CD14-positive monocyte (primary cell): Measurements from ENCODE around the gene EN2. TPM values are rescaled to one million over a fixed set of nuclear protein-coding genes. Genes with fewer than 3 reads are reported as not detected.

Experiments
- DNase-seq, 3 donors: peaks; one replicate each; pipeline ENCODE4 v3.0.0-alpha.2; 2011 to 2022
- H2AFZ ChIP-seq: 2 replicates; pipeline ENCODE4 v1.6.0; 2012; ENCODE audit warnings: mild to moderate bottlenecking, low read depth, low read length, inconsistent platforms; ENCODE audit not compliant: insufficient read depth, poor library complexity, severe bottlenecking
- H3K27ac ChIP-seq, 2 donors: 1 replicate in 1 of 2; 2 replicates in 1 of 2; pipeline ENCODE4 v1.5.1; 2012 to 2013; ENCODE audit warnings: low read length in 2 of 2, control low read depth in 1 of 2, inconsistent platforms in 1 of 2, low read depth in 1 of 2, mild to moderate bottlenecking in 1 of 2
- H3K27me3 ChIP-seq, 2 donors: one replicate each; pipeline versions ENCODE4 v1.6.0 to v1.6.1; 2011 to 2013; ENCODE audit warnings: low read length in 2 of 2; ENCODE audit not compliant: control insufficient read depth in 2 of 2, insufficient read depth in 2 of 2
- H3K36me3 ChIP-seq, 2 donors: replicated peaks in 1 of 2; 1 replicate in 1 of 2; 2 replicates in 1 of 2; pipeline versions ENCODE4 v1.5.1 to v1.6.1; 2012 to 2013; ENCODE audit warnings: low read length in 2 of 2, control low read depth in 1 of 2, inconsistent platforms in 1 of 2, mild to moderate bottlenecking in 1 of 2; ENCODE audit not compliant: insufficient read depth in 2 of 2, control insufficient read depth in 1 of 2
- H3K4me1 ChIP-seq, 2 donors: 1 replicate in 1 of 2; 2 replicates in 1 of 2; pipeline versions ENCODE4 v1.5.1 to v1.6.1; 2012 to 2013; ENCODE audit warnings: low read length in 2 of 2, control low read depth in 1 of 2, inconsistent platforms in 1 of 2, mild to moderate bottlenecking in 1 of 2, moderate library complexity in 1 of 2; ENCODE audit not compliant: insufficient read depth in 2 of 2, control insufficient read depth in 1 of 2
- H3K4me2 ChIP-seq: replicated peaks from 2 replicates; pipeline ENCODE3; 2012; ENCODE audit warnings: low read length, moderate library complexity, mild to moderate bottlenecking; ENCODE audit not compliant: poor library complexity, severe bottlenecking; ENCODE audit errors: extremely low read depth
- H3K4me3 ChIP-seq, 3 experiments: fragments of 200-600 bp in 1 of 3; sonication (generic) in 1 of 3; replicated peaks in 1 of 3; 1 replicate in 2 of 3; 2 replicates in 1 of 3; pipeline ENCODE4 v1.5.1; 2011 to 2013; ENCODE audit warnings: low read length in 3 of 3, mild to moderate bottlenecking in 3 of 3, control low read depth in 2 of 3, low read depth in 2 of 3, inconsistent platforms in 1 of 3, moderate library complexity in 1 of 3
- H3K79me2 ChIP-seq: 2 replicates; pipeline ENCODE4 v1.6.0; 2012; ENCODE audit warnings: mild to moderate bottlenecking, control low read depth, inconsistent platforms, low read length, moderate library complexity; ENCODE audit not compliant: insufficient read depth
- H3K9ac ChIP-seq: 2 replicates; pipeline ENCODE4 v1.6.0; 2017; ENCODE audit warnings: low read length, mild to moderate bottlenecking; ENCODE audit not compliant: insufficient read depth, poor library complexity, severe bottlenecking
- H3K9me3 ChIP-seq, 2 donors: replicated peaks in 1 of 2; 1 replicate in 1 of 2; 2 replicates in 1 of 2; pipeline versions ENCODE4 v1.5.1 to v1.6.1; 2012 to 2013; ENCODE audit warnings: low read length in 2 of 2, control low read depth in 1 of 2; ENCODE audit not compliant: control insufficient read depth in 1 of 2, insufficient read depth in 1 of 2
- H4K20me1 ChIP-seq: 2 replicates; pipeline ENCODE4 v1.6.0; 2012; ENCODE audit warnings: mild to moderate bottlenecking, low read length, control low read depth, moderate library complexity; ENCODE audit not compliant: insufficient read depth
- H3K27ac Mint-ChIP-seq, 7 donors: one replicate each; pipeline ENCODE4 v1.8.0; 2020; ENCODE audit warnings: mild to moderate bottlenecking in 7 of 7, mixed read lengths in 7 of 7, moderate library complexity in 6 of 7, inconsistent platforms in 2 of 7
- H3K27me3 Mint-ChIP-seq, 3 donors: one replicate each; pipeline ENCODE4 v1.8.0; 2021 to 2022; ENCODE audit warnings: low read depth in 3 of 3, mild to moderate bottlenecking in 3 of 3, mixed read lengths in 3 of 3, moderate library complexity in 3 of 3, inconsistent platforms in 1 of 3
- H3K36me3 Mint-ChIP-seq, 2 donors: one replicate each; pipeline ENCODE4 v1.8.0; 2020; ENCODE audit warnings: mixed read lengths in 2 of 2, inconsistent platforms in 1 of 2, mild to moderate bottlenecking in 1 of 2
- H3K4me1 Mint-ChIP-seq: one replicate; pipeline ENCODE4 v1.8.0; 2020; ENCODE audit warnings: mild to moderate bottlenecking, mixed read lengths
- H3K4me3 Mint-ChIP-seq, 2 donors: one replicate each; pipeline ENCODE4 v1.8.0; 2020; ENCODE audit warnings: mild to moderate bottlenecking in 2 of 2, mixed read lengths in 2 of 2, moderate library complexity in 1 of 2
- H3K9me3 Mint-ChIP-seq, 7 donors: one replicate each; pipeline ENCODE4 v1.8.0; 2020 to 2022; ENCODE audit warnings: mixed read lengths in 7 of 7, mild to moderate bottlenecking in 6 of 7, moderate library complexity in 6 of 7, inconsistent platforms in 2 of 7
- CTCF ChIP-seq: fragments of 200-600 bp; IDR thresholded peaks from one replicate; pipeline ENCODE4 v1.8.0; 2022; ENCODE audit warnings: antibody characterized with exemption, mild to moderate bottlenecking
- WGBS: methylation state at CpG from one replicate; pipeline ENCODE4 v1.1.5; 2013; ENCODE audit warnings: missing lambda C conversion rate; ENCODE audit not compliant: insufficient coverage; 5-methylcytosine and 5-hydroxymethylcytosine counted together
- intact Hi-C, 2 donors: fragments of 100-400 bp; cut with micrococcal nuclease; formaldehyde crosslinking; loops; one replicate each; pipeline versions ENCODE4 v1.15.0 to v1.15.1; 2023
- polyA plus RNA-seq, 3 donors: library from polyadenylated mRNA; depleted of rRNA in 1 of 3; unstranded in 2 of 3; stranded (reverse) in 1 of 3; fragments of 300-500 nt in 2 of 3; fragments of >200 nt in 1 of 3; fragmentation: Illumina TruSeq in 2 of 3; gene quantifications; 1 replicate in 2 of 3; 2 replicates in 1 of 3; pipeline ENCODE4 v1.2.3, GENCODE V29; 2012 to 2021

Gene EN2
- polyA plus RNA-seq, 3 donors = not detected

- WGBS = 0% methylated on average over 1 of the region's 6 CpGs
- Histone ChIP-seq H3K4me3 (no peak overlapping the region), H3K36me3 (no peaks in the 10 kb centered on the region), H3K27ac (no peak overlapping the region), H2AFZ (no peak overlapping the region), H3K4me1 (peaks cover 0 to 8% of the 10 kb centered on the region in 2 donors), H4K20me1 (no peaks in the 10 kb centered on the region), H3K9ac (no peak overlapping the region), H3K79me2 (no peaks in the 10 kb centered on the region), H3K9me3 (peaks cover 0 to 63% of the 10 kb centered on the region in 2 donors), H3K4me2 (no peak overlapping the region), H3K27me3 (peaks cover 83 to 100% of the 10 kb centered on the region in 2 donors)
- peaks cover 0 to 55% (median 26%) of the 10 kb centered on the region in 7 donors for H3K9me3 Mint-ChIP-seq
- no peak for DNase-seq
- H3K27me3 Mint-ChIP-seq = peaks cover 96 to 100% (median 97%) of the 10 kb centered on the region in 3 donors
- intact Hi-C loops = no loop called here
- peaks cover 12% of the 10 kb centered on the region for H3K4me1 Mint-ChIP-seq
- TF ChIP-seq CTCF = no peak
- peaks cover 3 to 6% of the 10 kb centered on the region in 2 donors for H3K36me3 Mint-ChIP-seq
- no peak overlapping the region for H3K27ac Mint-ChIP-seq
- peak overlapping the region in 1 of 2 donors; percentile 67 for H3K4me3 Mint-ChIP-seq
Observed at GRCh38 chr7:155464183-155464582, 6.3 kb downstream of the EN2 start.

GRCh38 chr7:155464948-155465739 is 7.2 kb downstream of the EN2 start:
- peak overlapping the region in 1 of 7 donors; percentile 25 for H3K27ac Mint-ChIP-seq
- no peaks in the 10 kb centered on the region for H3K79me2 ChIP-seq
- peak overlapping the region in 1 of 2 donors; percentile 80 for H3K4me3 Mint-ChIP-seq
- H3K4me1 Mint-ChIP-seq = peaks cover 8% of the 10 kb centered on the region
- intact Hi-C loops = no loop called here
- no peak overlapping the region for H3K9ac ChIP-seq
- no peaks in the 10 kb centered on the region for H4K20me1 ChIP-seq
- peaks cover 3 to 6% of the 10 kb centered on the region in 2 donors for H3K36me3 Mint-ChIP-seq
- no peaks in the 10 kb centered on the region for H3K36me3 ChIP-seq
- H3K4me3 ChIP-seq = no peak overlapping the region
- peaks cover 0 to 52% (median 21%) of the 10 kb centered on the region in 7 donors for H3K9me3 Mint-ChIP-seq
- 4% methylated on average over 20 of the region's 33 CpGs for WGBS
- TF ChIP-seq CTCF = no peak
- H3K9me3 ChIP-seq = peaks cover 0 to 62% of the 10 kb centered on the region in 2 donors
- H3K4me2 ChIP-seq = no peak overlapping the region
- no peak overlapping the region for H2AFZ ChIP-seq
- H3K27me3 ChIP-seq = peaks cover 84 to 100% of the 10 kb centered on the region in 2 donors
- DNase-seq = no peak
- peaks cover 97 to 100% (median 98%) of the 10 kb centered on the region in 3 donors for H3K27me3 Mint-ChIP-seq
- peaks cover 0 to 8% of the 10 kb centered on the region in 2 donors for H3K4me1 ChIP-seq
- no peak overlapping the region for H3K27ac ChIP-seq
